DMS53 (cell line): Measurements from ENCODE around the gene GABBR2.

Experiments used
- DNase-seq: peaks from one replicate; lab custom pipeline; 2025; lab: John Stamatoyannopoulos, UW

The GABBR2 gene

DNA sequence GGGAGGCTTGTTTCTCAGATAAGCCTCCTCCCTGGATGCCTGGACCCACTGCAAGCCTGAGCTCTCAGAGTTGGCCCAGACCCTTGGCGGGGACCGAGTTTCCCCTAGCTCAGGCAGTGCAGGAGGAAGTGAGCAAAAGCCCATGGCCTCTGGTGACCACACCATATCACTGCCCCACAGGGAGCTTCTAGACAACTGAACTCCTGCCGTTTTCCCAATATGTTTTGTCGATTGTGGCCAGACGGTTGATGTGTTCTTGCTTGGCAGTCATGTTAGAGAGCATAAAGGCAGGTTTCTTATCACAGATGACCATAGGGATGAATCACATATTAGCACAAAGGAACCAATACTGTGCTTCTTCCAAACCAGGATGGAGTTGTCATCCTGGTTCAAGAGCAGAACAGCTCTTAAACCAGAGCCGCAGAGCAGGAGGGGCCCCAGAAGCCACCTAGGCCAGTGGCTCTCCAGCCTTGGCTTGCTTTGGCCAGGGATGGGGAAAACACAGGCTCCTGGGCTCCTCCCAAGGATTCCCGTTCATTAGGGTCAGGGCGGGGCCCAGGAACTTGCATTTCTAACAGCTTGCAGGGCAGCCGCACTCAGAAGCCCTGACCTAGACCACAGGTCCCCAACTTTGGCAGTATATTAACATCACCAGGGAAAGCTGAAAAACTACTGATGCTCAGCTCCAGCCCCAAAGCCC lies 340.2 kb downstream of the GABBR2 start:
- DNase-seq, result no peak

DNA sequence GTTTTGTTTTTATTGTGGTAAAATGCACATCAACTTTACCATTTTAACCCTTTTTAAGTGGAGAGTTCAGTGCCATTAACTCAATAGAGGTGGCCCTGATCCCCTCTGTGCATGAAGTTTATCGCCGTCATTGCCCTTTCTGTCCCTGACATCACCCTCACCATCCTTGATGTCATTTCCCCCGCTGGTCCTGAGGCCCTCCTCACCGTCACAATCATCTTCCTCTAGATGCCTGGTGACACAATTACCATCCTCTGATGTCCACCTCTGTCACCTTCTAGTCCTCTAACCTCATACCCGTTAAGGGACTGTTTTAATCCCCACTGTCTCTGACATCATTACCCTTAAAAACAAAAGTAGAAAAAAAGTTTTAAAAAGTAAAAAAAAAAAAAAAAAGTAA lies 340.8 kb downstream of the GABBR2 start:
- DNase-seq, result no peak

DNA sequence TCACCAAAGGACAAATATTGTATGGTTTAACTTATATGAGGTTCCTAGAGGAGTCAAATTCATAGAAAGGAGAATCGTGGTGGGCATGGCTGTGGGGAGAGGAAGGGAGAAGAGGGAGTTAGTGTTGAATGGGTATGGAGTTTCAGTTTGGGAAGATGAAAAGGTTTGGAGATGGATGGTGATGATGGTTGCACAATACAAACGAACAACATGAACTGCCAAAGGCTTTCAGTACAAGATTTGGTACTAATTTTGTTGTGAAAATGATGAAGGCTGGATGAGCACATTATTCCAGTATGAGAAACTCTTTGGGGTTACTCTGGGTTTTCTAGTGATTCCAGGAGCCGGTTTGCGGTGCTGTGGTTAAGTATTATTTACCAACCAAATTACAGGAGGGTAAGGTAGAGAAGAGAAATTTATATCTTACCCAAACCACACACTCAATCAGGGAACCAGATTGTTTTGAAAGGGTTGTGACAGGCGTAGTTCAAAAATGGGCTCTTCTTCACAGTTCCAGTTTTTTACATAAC lies 341.3 kb downstream of the GABBR2 start:
- DNase-seq, result no peak

DNA sequence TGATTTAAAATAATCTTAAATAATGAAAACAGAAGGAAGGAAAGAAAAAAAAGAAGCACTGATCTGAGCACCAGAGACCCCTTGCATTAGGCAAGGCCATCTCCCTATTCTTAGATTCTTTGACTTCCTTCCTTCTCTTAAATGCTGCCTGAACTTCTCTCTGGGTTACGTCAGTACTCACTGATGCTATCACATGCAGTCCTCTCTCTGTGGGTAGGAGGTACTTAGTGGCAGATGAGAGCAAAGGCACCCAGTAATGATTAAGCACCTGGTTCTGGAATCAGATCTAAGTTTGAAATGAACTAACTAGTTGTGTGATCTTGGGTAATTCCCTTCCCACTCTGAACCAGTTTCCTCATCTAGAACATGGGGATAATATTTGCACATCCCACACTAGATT lies 343.0 kb downstream of the GABBR2 start:
- no peak for DNase-seq

DNA sequence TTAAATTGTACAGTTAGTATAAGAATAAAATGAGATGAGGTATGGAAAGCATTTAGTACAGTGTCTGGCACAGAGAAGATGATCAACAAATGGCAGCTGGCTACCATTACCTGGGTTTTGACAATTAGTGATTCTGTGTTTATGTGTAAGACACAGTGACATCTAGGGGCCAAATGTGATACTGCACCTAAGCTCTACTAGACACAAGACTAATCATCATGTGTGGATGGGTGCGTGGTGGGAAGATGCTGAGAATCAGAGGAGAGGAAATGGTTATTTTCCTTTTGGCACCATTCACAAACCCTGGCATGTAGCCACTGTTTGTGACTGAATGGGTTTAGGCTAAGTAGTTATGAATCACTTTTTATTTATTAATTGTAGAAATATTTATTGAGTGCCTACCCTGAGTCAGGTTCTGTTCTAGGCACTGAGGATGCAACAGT lies 343.5 kb downstream of the GABBR2 start:
- DNase-seq, result peak; percentile 54

DNA sequence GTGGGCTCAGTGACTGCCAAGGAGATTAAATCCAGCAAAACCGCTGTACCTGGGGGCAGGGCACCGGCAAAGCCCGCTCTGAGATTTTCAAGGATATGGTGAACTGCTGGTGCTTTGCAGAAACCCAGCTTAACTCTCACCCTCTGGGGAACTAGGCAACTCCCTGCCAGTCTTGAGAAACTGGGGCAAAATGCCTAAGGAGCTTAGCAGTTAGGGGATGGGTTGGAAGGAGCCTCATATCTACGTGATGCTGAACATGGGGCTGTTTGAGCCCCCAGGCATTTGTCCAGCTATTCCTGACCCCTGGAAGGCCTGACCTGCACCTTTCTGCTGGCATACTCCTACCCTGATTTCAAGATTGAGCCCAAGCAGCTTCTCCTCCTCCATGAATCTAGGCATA lies 344.6 kb downstream of the GABBR2 start:
- no peak for DNase-seq

DNA sequence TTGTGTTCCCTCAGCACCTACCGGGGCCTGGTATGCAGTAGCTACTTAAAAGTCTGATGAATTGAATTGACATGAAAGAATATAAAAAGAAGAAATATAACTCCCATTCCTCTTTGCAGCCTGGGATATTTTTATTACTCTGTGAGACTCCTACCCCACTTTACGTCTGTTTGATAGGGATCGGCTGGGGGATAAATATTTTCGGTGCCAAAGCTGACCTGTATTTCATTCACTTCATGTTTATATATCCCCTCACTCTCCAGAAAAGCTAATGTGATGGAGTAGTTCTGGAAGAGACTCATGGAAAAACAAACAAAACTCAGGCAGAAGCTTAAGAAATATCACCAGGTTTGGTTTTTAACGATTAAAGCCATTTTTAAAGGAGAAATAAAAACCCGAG lies 345.1 kb downstream of the GABBR2 start:
- no peak for DNase-seq

DNA sequence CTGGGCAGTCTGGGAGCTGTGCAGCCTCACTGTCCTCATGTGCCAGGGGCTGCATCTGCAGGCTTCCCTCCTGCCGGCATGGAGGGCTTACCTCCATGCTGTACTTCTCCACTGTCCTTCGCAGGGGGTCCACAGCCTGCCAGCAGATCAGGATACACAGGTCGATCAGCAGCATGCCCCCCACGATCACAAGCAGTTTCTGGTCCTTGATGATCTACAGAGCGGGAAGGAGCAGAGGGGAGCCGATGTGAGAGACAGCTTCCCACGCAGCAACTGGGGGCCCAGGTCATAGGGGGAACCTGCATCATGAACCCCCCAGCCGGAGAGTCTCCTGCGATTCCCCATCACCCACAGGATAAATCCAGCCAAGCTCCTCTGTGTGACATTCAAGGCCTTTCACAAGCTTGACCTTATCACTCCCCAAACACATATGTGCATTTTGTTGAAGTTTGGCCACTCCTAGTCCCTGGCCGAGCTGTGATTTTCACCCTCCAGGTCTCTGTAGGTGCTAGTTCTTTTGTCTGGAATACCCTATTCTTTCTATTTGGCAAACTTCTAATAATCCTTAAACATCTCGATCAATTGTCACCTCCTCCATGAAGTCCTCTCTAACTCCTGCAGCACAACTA lies 346.0 kb downstream of the GABBR2 start:
- DNase-seq, result no peak

DNA sequence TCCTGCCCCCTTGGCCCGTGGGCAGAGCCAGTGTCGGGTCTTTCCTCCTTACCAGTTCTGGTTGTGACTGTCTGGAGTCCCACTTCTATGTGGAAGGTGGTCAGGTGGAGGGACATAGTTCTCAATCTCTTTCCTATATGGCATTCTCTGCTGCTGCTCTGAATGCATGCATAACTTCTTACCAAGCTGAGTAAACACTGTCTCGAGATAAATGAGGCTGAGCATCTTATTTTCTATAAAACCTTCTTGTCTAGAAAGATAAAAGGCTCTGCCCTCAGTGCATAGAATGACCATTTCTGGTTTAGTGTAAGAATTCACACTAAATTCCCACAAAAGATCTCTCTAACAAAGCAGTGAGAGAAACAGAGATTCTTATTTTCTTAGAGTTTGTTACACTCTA lies 347.1 kb downstream of the GABBR2 start:
- DNase-seq, result no peak

DNA sequence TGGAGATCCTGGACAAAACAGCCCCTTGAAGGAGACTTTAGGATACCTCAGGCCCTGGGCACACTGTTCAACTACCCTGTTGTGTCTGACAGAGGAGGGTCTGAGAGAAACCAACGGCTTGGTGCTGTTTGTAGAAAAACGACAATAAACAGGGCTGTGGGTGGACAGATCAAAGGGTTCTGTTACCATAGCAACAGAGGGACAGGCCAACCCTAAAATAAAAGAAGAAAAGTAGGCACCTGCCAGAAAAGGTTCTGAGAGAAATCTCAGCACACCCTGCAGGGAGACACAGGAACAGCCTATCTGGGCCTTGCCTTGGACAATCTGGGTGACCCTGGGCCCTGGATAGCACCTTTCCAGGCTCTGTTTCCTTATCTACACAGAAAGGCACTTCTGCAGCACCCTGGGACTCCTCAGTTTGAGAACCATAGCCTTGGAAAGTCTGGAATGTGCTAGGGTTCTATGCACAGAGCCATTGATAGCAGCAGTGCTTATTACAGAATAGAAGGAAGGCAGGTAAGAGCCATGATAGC lies 348.5 kb downstream of the GABBR2 start:
- no peak for DNase-seq

DNA sequence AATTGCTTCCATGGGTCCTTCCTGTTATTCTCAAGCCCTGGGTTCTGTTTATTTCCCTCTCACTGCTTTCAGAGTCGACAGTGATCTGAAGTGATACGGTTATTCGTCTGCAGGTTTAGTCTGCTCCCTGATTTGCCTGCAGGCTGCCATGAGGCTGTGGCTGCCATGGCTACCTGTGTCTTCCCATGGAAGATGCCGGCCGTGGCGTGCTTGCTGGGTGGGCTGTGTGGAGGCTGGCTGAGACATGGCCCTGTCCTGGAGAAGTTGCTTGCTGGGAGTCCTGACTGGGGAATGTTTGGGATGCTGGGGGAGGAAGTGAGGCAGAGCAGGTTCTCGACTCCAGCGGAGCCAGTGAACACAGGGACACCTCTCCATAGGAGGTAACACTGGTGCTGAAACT lies 349.2 kb downstream of the GABBR2 start:
- no peak for DNase-seq

DNA sequence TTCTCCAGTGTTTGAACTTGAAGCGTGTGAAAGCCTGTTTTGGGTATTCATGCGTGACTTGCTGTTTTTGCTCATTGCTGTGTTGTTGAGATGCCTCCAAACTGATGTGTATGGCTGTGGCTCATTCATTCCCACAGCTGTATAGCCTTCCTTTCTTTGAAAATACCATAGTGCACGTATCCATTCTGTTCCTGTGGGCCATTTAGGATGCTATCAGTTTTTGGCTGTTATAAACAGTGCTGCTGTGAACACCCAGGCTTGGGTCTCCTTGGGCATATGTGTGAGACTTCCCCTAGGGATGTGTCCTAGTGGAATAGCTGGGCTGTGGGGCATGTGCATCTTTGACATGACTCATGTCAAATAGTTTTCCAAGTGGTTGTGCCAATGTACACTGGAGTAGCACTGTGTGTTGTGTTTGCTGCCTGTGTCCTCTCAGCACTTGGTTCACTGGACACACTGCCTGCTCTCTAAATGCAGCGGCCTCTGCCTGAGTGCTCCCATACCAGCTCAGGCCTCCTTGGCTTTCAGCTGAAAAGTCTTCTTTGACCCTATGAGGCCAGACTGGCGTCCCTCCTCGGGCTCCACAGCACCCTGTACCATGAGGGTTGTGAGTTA lies 350.7 kb downstream of the GABBR2 start:
- DNase-seq, result peak; percentile 18

DNA sequence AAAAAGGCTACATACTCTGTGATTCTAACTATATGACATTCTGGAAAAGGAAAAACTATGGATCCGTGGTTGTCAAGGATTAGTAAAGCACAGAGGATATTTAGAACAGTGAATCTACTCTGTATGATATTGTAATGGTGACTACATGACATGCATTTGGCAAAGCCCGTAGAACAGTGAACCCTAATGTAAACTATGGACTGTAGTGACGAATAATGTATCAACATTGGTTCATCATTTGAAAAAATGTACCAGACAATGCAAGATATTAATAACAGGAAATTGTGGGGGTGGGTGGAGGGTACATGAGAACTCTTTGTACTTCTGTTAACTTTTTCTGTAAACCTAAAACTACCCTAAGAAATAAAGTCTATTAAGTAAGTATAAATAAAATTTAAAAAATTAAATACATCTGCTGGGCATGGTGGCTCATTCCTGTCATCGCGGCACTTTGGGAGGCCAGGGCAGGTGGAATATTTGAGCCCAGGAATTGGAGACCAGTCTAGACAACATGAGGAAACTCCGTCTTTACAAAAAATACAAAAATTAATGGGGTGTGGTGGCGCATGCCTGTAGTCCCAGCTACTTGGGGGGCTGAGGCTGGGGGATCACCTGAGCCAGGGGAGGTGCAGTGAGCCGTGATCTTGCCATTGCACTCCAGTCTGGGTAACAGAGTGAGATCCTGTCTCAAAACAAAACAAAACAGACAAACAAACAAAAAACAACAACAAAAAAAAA lies 351.6 kb downstream of the GABBR2 start:
- no peak for DNase-seq

DNA sequence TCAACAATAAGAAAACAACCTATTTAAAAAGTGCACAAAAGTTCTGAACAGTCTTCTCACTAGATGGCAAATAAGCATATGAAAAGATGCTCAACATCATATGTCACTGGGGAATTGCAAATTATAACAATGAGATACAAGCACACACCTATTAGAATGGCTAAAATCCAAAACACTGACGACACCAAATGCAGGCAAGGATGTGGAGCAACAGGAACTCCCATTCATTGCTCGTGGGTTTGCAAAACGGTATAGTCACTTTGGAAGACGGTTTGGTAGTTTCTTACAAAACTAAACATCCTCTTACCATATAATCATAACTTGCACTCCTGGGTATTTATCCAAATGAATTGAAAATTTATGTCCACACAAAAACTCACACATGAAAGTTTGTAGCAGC lies 352.4 kb downstream of the GABBR2 start:
- DNase-seq, result no peak

DNA sequence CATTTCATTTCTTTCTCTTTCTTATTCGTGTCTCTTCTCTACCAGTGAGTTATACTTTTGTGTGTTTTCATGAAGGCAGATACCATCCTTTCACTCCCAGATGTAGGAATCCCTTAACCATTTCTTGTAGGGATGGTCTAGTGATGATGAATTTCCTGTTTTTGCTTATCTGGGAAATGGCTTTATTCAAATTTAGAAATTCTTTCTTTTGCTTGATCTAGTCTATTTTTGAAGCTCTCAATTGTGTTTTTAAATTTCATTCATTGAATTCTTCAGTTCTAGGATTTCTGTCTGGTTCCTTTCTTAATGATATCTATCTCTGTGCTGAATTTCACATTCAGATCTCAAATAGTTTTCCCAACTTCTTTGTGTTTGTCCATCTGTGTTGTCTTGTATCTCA lies 357.4 kb downstream of the GABBR2 start:
- DNase-seq, result no peak

DNA sequence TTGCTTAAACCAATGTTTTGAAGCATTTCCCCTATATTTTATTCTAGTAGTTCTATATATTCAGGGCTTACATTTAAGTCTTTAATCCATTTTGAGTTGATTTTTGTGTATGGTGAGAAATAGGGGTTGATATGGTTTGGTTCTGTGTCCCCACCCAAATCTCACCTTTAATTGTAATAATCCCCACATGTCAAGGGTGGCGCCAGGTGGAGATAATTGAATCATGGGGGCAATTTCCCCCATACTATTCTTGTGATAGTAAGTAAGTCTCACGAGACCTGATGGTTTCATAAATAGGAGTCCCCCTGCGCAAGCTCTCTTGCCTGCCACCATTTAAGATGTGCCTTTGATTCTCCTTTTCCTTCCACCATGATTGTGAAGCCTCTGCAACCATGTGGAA lies 361.1 kb downstream of the GABBR2 start:
- no peak for DNase-seq

DNA sequence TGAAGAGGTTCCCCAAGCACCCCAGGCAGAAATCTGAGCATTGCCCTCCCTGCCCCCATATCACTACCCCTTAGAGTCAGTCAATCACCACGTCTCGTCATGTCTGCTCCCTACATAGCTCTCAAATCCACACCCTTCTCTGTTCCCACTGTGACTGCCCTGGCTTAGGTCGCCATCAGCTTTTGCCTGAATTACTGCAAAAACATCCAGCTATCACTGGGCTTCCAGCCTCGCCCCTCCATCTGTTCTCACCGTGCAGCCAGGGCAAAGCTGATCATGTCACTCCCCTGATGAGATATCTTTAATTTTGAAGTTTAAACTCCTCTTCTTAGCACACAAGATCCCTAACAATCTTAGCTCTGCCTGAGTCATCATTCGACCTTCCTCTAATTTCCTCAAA lies 363.7 kb downstream of the GABBR2 start:
- no peak for DNase-seq

DNA sequence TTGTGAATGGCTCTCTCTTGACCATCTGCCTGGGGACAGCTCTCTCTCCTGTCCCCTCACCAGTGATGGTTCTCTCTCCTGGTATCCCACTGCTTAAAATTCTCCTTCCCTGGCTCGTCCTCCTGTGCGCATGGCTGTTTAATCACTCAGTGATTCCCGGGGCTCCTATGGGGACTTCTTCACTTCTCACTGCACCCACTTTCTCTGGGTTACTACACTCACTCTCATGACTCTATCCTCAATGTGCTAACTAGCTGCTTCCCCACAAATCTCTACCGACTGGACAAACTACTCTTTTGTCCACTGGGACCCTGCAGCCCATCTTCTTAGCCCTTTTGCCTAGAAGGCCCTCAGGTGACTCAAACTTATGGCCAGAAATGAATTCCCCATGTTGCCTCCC lies 364.2 kb downstream of the GABBR2 start:
- no peak for DNase-seq

DNA sequence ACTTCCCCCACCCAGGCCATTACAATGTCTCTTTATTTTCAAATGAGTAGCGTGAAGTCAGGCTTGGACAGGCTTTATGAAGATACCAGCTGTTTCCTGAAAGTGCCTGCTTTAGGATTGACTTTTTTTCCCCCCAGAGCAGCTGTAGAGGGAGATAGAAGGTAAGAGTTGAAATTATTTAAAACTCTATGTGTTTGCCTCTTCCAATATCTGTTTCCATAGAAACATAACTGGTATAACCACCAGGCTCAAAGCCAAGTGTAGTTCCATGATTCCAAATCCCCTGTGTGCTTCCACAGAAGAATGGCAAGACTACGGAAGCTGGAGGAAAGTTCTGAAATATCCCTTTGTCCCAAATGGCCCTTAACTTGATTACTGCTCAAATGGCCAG lies 365.9 kb downstream of the GABBR2 start:
- DNase-seq, result no peak

DNA sequence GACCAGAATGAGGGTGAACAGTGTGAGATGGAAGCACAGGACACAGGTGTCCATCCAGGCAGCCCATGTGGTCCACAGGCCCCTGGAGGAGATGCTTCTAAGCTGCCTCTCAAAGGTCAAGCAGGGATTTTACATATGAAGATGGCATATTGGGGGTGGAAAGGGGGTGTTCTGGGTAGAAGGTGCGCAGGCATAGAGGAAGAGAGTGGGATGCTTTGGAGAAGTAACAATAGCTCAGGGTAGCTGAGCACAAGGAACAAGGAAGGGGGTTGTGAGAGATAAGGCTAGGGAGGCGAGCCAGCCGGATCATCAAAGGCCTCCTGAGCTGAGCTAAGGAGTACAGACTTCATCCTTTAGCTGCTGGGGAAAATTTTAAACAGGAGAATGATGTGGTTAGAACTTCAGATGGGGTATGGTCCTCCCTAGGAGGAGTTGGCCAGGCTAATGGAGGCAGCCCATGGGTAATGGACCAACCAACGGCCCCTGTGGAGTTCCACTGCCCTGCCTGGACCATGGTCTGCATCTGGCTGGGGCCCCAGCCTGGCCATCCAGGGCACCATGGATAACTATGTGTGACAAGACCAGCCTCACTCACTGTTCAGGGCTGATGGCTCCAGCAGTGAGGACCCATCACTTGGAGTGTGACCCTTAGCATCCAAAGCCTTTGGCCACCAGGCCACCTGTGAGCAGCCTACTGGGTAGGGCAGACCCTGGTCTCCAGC lies 366.5 kb downstream of the GABBR2 start:
- DNase-seq, result no peak

DNA sequence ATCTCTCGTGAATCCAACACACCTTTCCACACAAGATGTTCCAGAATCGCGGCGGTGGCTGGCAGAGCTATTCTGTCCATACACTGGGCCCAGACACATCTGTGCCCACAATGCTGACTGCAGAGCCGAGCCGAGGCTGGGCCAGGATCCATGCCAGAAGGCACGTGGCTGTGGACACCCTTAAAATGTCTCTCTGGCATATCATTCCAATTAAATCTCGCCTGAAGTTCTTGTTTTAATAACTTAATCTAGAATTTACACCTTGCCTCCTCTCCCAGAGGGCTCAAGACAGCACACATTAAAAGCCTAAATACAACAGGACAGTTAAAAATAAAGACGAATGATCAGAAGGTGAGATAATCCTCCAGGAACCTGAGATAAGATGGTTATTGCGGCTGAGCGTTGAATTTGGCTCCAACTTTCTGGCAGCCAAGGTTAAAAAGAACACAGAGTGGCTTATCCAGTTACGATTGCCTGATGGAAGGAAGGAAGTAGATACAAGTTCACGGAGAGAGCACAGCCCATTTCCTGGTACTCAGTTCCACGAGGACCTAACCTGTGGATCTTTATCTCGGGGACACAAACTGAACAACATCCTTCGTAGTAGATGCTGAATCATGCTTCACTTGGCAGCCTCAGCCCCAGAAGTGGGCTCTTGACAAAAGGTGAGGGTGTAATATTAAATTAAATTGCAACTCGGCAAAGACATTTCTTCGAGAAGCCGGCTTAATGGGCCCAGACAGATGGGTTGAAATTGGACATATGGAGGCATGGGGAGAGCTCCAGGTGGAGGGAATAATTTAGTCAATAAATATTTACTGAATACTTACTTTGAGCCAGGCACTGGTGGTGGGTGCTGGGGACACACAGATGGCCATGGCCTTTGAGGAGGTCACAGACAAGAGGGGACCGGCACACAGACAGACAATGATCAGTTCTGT lies 367.3 kb downstream of the GABBR2 start:
- no peak for DNase-seq
